Measurements from ENCODE around the gene NAALADL2.

DNA sequence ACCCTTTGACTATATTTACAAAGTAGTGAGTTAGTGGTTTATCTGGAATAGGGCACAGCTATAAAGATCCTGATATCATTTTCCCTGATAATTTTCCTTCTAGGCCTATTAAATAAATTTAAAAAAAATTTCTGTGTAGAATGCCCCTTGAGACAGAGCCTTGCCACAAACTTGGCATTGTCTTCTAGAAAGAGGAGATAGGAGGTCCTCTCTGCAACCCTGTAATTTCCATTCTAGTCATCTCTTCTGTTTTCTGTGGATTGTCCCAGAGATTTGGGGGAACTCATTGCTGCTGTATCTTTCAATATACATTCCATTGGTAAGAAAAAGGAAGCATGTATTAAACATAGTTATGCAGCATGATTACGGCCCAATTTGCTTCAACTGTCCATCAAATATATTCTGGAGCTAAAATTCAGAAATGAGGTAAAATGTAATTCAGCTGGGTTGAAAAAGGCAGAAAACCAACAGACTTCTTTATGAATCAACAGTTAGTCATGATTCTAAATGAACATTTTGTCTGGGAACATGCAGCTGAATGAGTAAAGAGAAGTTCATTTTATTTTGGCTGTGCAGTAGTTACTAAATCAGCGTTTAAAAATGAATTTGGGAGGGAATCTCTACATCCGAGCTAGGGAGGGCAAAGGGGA, 401.1 kb downstream of the NAALADL2 start:
- TF ChIP-seq TARDBP (IDR thresholded peaks at IDR 0.05) (no peak), CBFB (CRISPR knock-in tag; IDR thresholded peaks at IDR 0.05) (no peak), NRF1 (conservative IDR thresholded peaks at IDR 0.05 in 1 of 2, IDR thresholded peaks at IDR 0.05 in 1 of 2) (no peak), MAFK (IDR thresholded peaks at IDR 0.05; ENCODE audit: low read length) (no peak), ZNF316 (IDR thresholded peaks at IDR 0.05) (no peak), POLR2AphosphoS5 (IDR thresholded peaks at IDR 0.05; ENCODE audit: control insufficient read depth, insufficient read depth, low read depth, low read length) (no peak)
- TF ChIP-seq, protein P1, sequence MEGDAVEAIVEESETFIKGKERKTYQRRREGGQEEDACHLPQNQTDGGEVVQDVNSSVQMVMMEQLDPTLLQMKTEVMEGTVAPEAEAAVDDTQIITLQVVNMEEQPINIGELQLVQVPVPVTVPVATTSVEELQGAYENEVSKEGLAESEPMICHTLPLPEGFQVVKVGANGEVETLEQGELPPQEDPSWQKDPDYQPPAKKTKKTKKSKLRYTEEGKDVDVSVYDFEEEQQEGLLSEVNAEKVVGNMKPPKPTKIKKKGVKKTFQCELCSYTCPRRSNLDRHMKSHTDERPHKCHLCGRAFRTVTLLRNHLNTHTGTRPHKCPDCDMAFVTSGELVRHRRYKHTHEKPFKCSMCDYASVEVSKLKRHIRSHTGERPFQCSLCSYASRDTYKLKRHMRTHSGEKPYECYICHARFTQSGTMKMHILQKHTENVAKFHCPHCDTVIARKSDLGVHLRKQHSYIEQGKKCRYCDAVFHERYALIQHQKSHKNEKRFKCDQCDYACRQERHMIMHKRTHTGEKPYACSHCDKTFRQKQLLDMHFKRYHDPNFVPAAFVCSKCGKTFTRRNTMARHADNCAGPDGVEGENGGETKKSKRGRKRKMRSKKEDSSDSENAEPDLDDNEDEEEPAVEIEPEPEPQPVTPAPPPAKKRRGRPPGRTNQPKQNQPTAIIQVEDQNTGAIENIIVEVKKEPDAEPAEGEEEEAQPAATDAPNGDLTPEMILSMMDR (IDR thresholded peaks at IDR 0.05 in 2 of 3, conservative IDR thresholded peaks at IDR 0.05 in 1 of 3; ENCODE audit: insufficient read depth in 2 of 3, low read depth in 1 of 3, low read length in 3 of 3), result no peak
- TF ChIP-seq, protein P2, sequence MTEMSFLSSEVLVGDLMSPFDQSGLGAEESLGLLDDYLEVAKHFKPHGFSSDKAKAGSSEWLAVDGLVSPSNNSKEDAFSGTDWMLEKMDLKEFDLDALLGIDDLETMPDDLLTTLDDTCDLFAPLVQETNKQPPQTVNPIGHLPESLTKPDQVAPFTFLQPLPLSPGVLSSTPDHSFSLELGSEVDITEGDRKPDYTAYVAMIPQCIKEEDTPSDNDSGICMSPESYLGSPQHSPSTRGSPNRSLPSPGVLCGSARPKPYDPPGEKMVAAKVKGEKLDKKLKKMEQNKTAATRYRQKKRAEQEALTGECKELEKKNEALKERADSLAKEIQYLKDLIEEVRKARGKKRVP (CRISPR knock-in tag; IDR thresholded peaks at IDR 0.05), result no peak
